ENCODE data around the gene PCDHGB4. TPM values are rescaled to one million over a fixed set of nuclear protein-coding genes. Genes with fewer than 3 reads are reported as not detected.
"Not testable (repeated sequence)": the region's sequence is repeated elsewhere in the genome, so short reads cannot be mapped to it uniquely, and the experiment has no call there.

The PCDHGB4 gene
- total RNA-seq, 1 donor from 2014 or later = 8.0 TPM

GRCh38 chr5:141398608-141399007, 11.1 kb downstream of the PCDHGB4 start:
- DNase-seq (ENCODE audit: low spot score) = no peak

- DNase-seq (ENCODE audit: low spot score) = no peak
Observed at GRCh38 chr5:141399555-141400258, 12.2 kb downstream of the PCDHGB4 start.

DNA sequence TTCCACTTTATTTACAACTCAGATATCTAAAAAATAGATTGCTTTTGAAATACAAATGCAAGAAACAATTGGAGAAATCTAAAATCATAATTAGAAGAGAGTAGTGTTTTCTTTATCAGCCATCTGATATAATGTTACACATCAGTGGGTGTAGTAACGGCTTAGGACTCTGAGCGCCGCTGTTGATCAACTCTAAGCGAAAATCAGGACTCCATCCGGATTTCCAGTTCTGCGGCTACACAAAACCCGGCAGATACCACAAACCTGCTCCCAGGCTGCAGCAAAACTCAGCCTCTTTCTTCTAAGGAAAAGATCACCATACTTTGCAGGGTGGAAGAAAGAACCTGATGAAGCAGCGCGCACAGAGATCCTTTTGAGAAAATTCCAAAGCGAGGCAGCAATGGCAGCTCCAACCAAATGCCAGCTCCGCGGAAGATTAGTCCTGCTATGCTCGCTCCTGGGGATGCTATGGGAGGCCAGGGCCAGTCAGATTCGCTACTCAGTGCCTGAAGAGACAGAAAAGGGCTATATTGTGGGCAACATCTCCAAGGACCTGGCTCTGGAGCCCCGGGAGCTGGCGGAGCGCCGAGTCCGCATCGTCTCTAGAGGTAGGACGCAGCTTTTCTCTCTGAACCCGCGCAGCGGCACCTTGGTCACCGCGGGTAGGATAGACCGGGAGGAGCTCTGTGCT, 15.2 kb downstream of the PCDHGB4 start, which contains the start of gene PCDHGA9:
TSS of gene PCDHGA9 (plus strand) at position 226 of the 691 bp plus-strand sequence. CDS start at position 401, 175 bp downstream.
- no peak for DNase-seq (ENCODE audit: low spot score)

GRCh38 chr5:141403387-141403786, 15.9 kb downstream of the PCDHGB4 start:
- DNase-seq (ENCODE audit: low spot score) = no peak

- DNase-seq (ENCODE audit: low spot score) = not testable (repeated sequence)
Observed at GRCh38 chr5:141407790-141408505, 20.4 kb downstream of the PCDHGB4 start, which contains the start of gene PCDHGB6. Gene PCDHGB6, plus strand, starts transcription at chr5:141408021. Its CDS starts 182 bp downstream, at chr5:141408203.

DNA sequence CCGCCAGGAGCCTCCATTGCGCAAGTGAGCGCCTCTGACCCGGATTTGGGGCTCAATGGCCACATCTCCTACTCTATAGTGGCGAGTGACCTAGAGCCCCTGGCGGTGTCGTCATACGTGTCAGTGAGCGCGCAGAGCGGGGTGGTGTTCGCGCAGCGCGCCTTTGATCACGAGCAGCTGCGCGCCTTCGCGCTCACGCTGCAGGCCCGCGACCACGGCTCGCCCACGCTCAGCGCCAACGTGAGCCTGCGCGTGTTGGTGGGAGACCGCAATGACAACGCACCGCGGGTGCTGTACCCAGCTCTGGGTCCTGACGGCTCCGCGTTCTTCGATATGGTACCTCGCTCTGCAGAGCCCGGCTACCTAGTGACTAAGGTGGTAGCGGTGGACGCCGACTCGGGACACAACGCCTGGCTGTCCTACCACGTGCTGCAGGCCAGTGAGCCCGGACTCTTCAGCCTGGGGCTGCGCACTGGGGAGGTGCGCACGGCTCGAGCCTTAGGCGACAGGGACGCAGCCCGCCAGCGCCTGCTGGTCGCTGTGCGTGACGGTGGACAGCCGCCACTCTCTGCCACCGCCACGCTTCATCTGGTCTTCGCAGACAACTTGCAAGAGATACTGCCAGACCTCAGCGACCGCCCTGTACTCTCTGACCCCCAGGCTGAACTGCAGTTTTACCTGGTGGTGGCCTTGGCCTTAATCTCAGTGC, 22.3 kb downstream of the PCDHGB4 start:
- DNase-seq (ENCODE audit: low spot score) = no peak

DNA sequence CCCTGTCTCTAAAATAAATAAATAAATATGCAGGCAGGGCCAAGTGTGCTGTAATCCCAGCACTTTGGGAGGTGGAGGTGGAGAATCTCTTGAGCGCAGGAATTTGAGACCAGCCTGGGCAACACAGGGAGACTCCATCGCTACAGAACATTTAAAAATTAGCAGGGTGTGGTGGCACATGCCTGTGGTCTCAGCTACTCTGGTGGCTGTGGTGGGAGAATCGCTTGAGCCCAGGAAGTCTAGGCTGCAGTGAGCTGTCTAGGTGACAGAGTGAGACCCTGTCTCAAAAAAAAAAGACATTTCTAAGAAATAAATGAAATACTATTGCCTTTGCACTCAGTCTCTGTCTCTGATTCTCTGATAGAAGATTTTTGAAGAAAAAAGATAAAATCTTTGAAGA, 24.1 kb downstream of the PCDHGB4 start:
- no peak for DNase-seq (ENCODE audit: low spot score)

- no peak for DNase-seq (ENCODE audit: low spot score)
Observed at GRCh38 chr5:141412854-141413539, 25.5 kb downstream of the PCDHGB4 start, which contains the start of gene PCDHGA10. Gene PCDHGA10, plus strand, starts transcription at chr5:141412987. Its CDS starts 189 bp downstream, at chr5:141413176.

GRCh38 chr5:141413540-141414069, 26.1 kb downstream of the PCDHGB4 start:
- DNase-seq (ENCODE audit: low spot score) = no peak

DNA sequence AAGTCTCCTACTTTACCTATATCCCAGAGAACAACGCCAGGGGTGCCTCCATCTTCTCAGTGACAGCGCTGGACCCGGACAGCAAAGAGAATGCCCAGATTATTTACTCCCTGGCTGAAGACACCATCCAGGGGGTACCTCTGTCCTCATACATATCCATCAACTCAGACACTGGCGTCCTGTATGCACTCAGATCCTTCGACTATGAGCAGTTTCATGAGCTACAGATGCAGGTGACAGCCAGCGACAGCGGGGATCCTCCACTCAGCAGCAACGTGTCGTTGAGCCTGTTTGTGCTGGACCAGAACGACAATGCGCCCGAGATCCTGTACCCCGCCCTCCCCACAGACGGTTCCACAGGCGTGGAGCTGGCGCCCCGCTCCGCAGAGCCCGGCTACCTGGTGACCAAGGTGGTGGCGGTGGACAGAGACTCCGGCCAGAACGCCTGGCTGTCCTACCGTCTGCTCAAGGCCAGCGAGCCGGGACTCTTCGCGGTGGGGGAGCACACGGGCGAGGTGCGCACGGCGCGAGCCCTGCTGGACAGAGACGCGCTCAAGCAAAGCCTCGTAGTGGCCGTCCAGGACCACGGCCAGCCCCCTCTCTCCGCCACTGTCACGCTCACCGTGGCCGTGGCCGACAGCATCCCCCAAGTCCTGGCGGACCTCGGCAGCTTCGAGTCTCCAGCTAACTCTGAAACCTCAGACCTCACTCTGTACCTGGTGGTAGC, 27.2 kb downstream of the PCDHGB4 start:
- not testable (repeated sequence) for DNase-seq (ENCODE audit: low spot score)

GRCh38 chr5:141415275-141415618, 27.7 kb downstream of the PCDHGB4 start:
- not testable (repeated sequence) for DNase-seq (ENCODE audit: low spot score)

DNA sequence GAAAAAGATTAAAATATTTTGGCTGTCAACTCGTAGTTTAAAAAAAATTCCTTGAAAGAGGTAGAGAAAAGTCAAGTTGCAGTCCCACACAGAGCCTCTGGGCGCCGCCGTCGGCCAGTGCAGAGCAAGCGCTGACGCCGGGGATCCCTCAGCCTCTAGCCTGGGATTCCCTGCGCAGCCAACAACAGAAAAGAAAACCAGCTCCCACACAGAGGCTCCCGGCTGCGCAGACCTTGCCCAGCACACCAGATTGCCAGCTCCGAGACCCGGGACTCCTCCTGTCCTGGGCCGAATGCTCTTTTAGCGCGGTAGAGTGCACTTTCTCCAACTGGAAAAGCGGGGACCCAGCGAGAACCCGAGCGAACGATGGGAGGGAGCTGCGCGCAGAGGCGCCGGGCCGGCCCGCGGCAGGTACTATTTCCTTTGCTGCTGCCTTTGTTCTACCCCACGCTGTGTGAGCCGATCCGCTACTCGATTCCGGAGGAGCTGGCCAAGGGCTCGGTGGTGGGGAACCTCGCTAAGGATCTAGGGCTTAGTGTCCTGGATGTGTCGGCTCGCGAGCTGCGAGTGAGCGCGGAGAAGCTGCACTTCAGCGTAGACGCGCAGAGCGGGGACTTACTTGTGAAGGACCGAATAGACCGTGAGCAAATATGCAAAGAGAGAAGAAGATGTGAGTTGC, 30.1 kb downstream of the PCDHGB4 start, which contains the start of gene PCDHGB7:
TSS of gene PCDHGB7 (plus strand) at position 184 of the 679 bp plus-strand sequence. CDS start at position 367, 183 bp downstream.
- DNase-seq (ENCODE audit: low spot score) = peak; percentile 61

DNA sequence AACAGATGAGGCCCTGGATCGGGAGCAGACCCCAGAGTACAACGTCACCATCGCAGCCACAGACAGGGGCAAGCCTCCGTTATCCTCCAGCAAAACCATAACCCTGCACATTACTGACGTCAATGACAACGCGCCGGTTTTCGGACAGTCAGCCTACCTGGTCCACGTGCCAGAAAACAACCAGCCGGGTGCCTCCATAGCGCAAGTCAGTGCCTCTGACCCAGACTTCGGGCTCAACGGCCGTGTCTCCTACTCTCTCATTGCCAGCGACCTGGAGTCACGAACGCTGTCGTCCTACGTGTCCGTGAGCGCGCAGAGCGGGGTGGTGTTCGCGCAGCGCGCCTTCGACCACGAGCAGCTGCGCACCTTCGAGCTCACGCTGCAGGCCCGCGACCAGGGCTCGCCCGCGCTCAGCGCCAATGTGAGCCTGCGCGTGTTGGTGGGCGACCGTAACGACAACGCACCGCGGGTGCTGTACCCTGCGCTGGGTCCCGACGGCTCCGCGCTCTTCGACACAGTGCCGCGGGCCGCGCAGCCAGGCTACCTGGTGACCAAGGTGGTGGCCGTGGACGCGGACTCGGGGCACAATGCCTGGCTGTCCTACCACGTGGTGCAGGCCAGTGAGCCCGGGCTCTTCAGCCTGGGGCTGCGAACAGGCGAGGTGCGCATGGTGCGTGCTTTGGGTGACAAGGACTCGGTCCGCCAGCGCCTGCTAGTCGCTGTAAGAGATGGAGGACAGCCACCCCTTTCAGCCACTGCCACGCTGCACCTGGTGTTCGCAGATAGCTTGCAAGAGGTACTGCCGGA, 31.8 kb downstream of the PCDHGB4 start:
- DNase-seq (ENCODE audit: low spot score) = no peak

DNA sequence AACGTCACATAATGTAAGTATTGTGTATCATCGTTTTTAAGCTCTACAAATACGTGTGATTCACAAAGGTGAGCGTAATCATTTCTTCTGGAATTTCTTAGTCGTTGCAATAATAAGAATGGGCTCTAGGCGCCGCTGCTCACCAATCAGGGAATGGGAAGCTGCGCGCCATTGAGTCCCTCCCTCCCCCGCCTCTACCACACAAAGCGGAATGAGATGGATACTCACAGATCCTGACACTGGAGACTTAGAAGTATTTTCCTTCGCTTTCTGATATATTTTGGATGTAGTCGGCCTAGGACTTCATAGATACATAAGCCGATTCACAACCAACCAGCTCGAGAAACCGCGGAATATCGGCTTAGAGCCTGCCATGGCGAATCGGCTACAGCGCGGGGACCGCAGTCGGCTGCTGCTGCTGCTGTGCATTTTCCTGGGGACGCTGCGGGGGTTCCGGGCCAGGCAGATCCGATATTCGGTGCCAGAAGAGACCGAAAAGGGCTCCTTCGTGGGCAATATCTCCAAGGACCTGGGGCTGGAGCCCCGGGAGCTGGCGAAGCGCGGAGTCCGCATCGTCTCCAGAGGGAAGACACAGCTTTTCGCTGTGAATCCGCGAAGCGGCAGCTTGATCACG, 33.5 kb downstream of the PCDHGB4 start, which contains the start of gene PCDHGA11:
TSS of gene PCDHGA11 (plus strand) at position 197 of the 634 bp plus-strand sequence. CDS start at position 374, 177 bp downstream.
- no peak for DNase-seq (ENCODE audit: low spot score)

DNA sequence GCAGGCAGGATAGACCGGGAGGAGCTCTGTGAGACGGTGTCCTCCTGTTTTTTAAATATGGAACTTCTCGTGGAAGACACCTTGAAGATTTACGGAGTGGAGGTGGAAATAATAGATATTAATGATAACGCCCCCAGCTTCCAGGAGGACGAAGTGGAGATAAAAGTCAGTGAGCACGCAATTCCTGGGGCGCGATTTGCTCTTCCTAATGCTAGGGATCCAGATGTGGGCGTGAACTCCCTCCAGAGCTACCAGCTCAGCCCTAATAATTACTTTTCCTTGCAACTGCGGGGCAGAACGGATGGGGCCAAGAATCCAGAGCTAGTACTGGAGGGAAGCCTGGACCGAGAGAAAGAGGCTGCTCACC, 34.0 kb downstream of the PCDHGB4 start:
- DNase-seq (ENCODE audit: low spot score) = no peak

- DNase-seq (ENCODE audit: low spot score) = no peak
Observed at GRCh38 chr5:141422742-141423291, 35.3 kb downstream of the PCDHGB4 start.

- no peak for DNase-seq (ENCODE audit: low spot score)
Observed at GRCh38 chr5:141427783-141428426, 40.4 kb downstream of the PCDHGB4 start.

Measured in ureter (tissue), 1 donor.